ENCODE measurements around the gene F7.

GRCh38 chr13:113149711-113150549, 44.3 kb downstream of the F7 start:
- TF ChIP-seq CTCF (IDR thresholded peaks at IDR 0.05 in 4 of 5, conservative IDR thresholded peaks at IDR 0.05 in 1 of 5) (no peak), POLR2A (IDR thresholded peaks at IDR 0.05) (no peak)
